ENCODE data around the gene HMX1. TPM values are rescaled to one million over a fixed set of nuclear protein-coding genes. Genes with fewer than 3 reads are reported as not detected.

The HMX1 gene
- total and polyA plus RNA-seq, 2 donors (not counting 1 experiment from before 2014, with no cell fraction given), result not detected

DNA sequence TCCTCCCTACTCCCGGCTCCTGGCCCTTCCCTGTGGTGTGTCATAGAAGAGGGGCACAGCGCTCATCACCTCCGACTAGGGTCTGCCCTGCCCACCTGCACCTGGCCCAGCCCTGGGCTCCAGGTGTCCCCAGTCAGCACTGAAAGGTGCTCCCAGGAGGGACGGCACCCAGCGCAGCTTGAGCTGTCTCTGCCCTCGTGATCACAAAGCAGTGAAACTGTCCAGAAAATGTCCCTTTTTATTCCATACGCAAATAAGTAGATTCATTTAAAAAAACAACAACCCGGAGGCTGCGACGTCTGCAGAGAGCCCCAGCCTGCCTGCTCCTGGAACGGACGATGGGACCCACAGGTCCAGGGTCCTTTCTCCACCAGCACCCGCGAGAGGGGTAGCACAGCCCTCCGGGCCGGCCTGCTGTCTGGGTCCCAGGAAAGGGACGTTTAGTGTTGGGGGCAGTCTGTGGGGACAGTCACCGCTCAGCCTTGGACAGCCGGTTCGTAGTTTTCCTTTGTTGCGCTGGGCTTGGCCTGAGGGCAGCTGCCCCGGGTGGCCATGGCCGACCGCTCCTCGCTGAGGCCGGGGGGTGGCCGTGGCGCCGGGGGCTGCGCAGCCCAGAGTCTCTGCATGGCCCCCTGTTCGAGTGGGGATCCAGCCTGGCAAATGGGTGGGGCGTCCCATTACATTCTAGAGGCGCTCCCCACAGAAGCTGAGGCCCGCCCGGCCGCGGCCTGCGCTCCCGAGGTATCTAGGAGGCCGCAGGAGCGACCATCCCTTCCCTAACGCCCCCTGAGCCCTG lies 4.6 kb downstream of the HMX1 start:
- ChIA-PET POLR2A (no interaction called here), CTCF (no interaction called here)
- Histone ChIP-seq H2AFZ (ENCODE audit: insufficient read depth, low read depth, low read length, poor library complexity, severe bottlenecking) (no peak overlapping the region), H3K36me3 (replicated peaks in 1 of 2; ENCODE audit: control extremely low read depth in 1 of 2, control insufficient read depth in 1 of 2, extremely low read depth in 1 of 2, insufficient read depth in 2 of 2, low read length in 1 of 2) (no peaks in the 10 kb centered on the region), H3K4me3 (ENCODE audit: control extremely low read depth in 1 of 5, extremely low read depth in 1 of 5, insufficient read depth in 1 of 5, low read depth in 2 of 5, low read length in 4 of 5) (no peak overlapping the region), H3K27me3 (replicated peaks in 1 of 4; ENCODE audit: control extremely low read depth in 1 of 4, control insufficient read depth in 3 of 4, insufficient read depth in 4 of 4, low read length in 3 of 4) (peaks cover 0 to 66% (median 13%) of the 10 kb centered on the region in 4 experiments), H3K9ac (ENCODE audit: low read length) (no peak overlapping the region), H3K79me2 (ENCODE audit: control insufficient read depth, insufficient read depth, low read length) (no peaks in the 10 kb centered on the region), H4K20me1 (ENCODE audit: control insufficient read depth, insufficient read depth, low read length, poor library complexity, severe bottlenecking) (no peaks in the 10 kb centered on the region), H3K4me2 (replicated peaks; ENCODE audit: low read depth, low read length, poor library complexity, severe bottlenecking) (no peak overlapping the region), H3K27ac (ENCODE audit: low read length in 2 of 2) (no peak overlapping the region), H3K4me1 (ENCODE audit: control insufficient read depth in 2 of 2, insufficient read depth in 2 of 2, low read length in 2 of 2) (no peaks in the 10 kb centered on the region), H3K9me3 (ENCODE audit: control extremely low read depth in 1 of 3, control insufficient read depth in 2 of 3, insufficient read depth in 1 of 3, low read length in 2 of 3) (peaks cover 0 to 6% (median 0%) of the 10 kb centered on the region in 3 donors)
- Mint-ChIP-seq H3K9me3 (ENCODE audit: insufficient read depth) (no peaks in the 10 kb centered on the region), H3K4me1 (peaks cover 2% of the 10 kb centered on the region), H3K27ac (no peak overlapping the region), H3K4me3 (no peak overlapping the region), H3K27me3 (peaks cover 51% of the 10 kb centered on the region)
- no peak for DNase-seq
- TF ChIP-seq EZH2 (IDR thresholded peaks at IDR 0.05; ENCODE audit: borderline replicate concordance, insufficient read depth, low read depth, low read length, poor library complexity, severe bottlenecking), result no peak
- TF ChIP-seq CTCF (IDR thresholded peaks at IDR 0.05), result no peak
- 7% methylated on average over 42 of the region's 42 CpGs for whole genome bisulfite sequencing (ENCODE audit: insufficient coverage)
- ATAC-seq (ENCODE audit: low read depth), result no peak
- intact Hi-C loops (cut with micrococcal nuclease), result no loop called here

DNA sequence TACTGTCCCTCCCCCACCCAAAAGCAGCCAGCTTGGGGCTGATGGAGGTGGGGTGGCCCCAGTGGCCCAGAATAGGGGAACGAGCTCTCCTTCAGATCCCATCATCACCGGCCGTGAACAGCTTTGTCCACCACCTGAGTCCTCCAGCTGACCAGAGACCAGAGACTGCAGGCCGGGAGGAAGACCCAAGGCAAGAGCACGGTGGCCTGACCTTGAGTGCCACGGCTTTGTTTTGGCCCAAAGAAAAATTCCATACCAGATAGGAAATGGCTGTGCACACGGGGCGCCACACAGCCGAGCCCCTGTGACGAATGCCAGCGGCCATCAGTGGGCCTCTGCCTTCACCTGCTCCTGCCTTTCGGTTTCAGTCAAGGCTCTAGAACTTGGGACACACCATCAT lies 5.2 kb downstream of the HMX1 start:
- peaks cover 2% of the 10 kb centered on the region for H3K4me1 Mint-ChIP-seq
- Histone ChIP-seq H3K79me2 (ENCODE audit: control insufficient read depth, insufficient read depth, low read length) (no peaks in the 10 kb centered on the region), H3K27me3 (replicated peaks in 1 of 4; ENCODE audit: control extremely low read depth in 1 of 4, control insufficient read depth in 3 of 4, insufficient read depth in 4 of 4, low read length in 3 of 4) (peaks cover 0 to 72% (median 13%) of the 10 kb centered on the region in 4 experiments), H3K27ac (ENCODE audit: low read length in 2 of 2) (no peak overlapping the region), H3K9ac (ENCODE audit: low read length) (no peak overlapping the region), H3K4me2 (replicated peaks; ENCODE audit: low read depth, low read length, poor library complexity, severe bottlenecking) (no peak overlapping the region), H3K9me3 (ENCODE audit: control extremely low read depth in 1 of 3, control insufficient read depth in 2 of 3, insufficient read depth in 1 of 3, low read length in 2 of 3) (peaks cover 0 to 11% (median 0%) of the 10 kb centered on the region in 3 donors), H3K4me3 (ENCODE audit: control extremely low read depth in 1 of 5, extremely low read depth in 1 of 5, insufficient read depth in 1 of 5, low read depth in 2 of 5, low read length in 4 of 5) (no peak overlapping the region), H3K4me1 (ENCODE audit: control insufficient read depth in 2 of 2, insufficient read depth in 2 of 2, low read length in 2 of 2) (no peaks in the 10 kb centered on the region), H3K36me3 (replicated peaks in 1 of 2; ENCODE audit: control extremely low read depth in 1 of 2, control insufficient read depth in 1 of 2, extremely low read depth in 1 of 2, insufficient read depth in 2 of 2, low read length in 1 of 2) (no peaks in the 10 kb centered on the region), H4K20me1 (ENCODE audit: control insufficient read depth, insufficient read depth, low read length, poor library complexity, severe bottlenecking) (no peaks in the 10 kb centered on the region), H2AFZ (ENCODE audit: insufficient read depth, low read depth, low read length, poor library complexity, severe bottlenecking) (no peak overlapping the region)
- intact Hi-C loops (cut with micrococcal nuclease), result no loop called here
- ChIA-PET CTCF (no interaction called here), POLR2A (no interaction called here)
- H3K27ac Mint-ChIP-seq, result no peak overlapping the region
- ATAC-seq (ENCODE audit: low read depth), result no peak
- peaks cover 53% of the 10 kb centered on the region for H3K27me3 Mint-ChIP-seq
- H3K9me3 Mint-ChIP-seq (ENCODE audit: insufficient read depth), result no peaks in the 10 kb centered on the region
- no peak for DNase-seq
- TF ChIP-seq CTCF (IDR thresholded peaks at IDR 0.05), result no peak
- no peak for TF ChIP-seq EZH2 (IDR thresholded peaks at IDR 0.05; ENCODE audit: borderline replicate concordance, insufficient read depth, low read depth, low read length, poor library complexity, severe bottlenecking)
- 18% methylated on average over 12 of the region's 12 CpGs for WGBS (ENCODE audit: insufficient coverage)
- no peak overlapping the region for H3K4me3 Mint-ChIP-seq

Measured in B cell (primary cell).